HG03378 (cell line): ENCODE data around the gene EIF2A.
A peak's percentile ranks its signal among the peaks of the same experiment; 100 is the strongest.

Source experiments
- ATAC-seq: cut with Tn5 transposase; IDR thresholded peaks from one replicate; pipeline ENCODE4 v1.9.1; 2021; ENCODE audit warnings: mild to moderate bottlenecking, moderate library complexity; ENCODE audit not compliant: unreplicated experiment

The EIF2A gene

DNA sequence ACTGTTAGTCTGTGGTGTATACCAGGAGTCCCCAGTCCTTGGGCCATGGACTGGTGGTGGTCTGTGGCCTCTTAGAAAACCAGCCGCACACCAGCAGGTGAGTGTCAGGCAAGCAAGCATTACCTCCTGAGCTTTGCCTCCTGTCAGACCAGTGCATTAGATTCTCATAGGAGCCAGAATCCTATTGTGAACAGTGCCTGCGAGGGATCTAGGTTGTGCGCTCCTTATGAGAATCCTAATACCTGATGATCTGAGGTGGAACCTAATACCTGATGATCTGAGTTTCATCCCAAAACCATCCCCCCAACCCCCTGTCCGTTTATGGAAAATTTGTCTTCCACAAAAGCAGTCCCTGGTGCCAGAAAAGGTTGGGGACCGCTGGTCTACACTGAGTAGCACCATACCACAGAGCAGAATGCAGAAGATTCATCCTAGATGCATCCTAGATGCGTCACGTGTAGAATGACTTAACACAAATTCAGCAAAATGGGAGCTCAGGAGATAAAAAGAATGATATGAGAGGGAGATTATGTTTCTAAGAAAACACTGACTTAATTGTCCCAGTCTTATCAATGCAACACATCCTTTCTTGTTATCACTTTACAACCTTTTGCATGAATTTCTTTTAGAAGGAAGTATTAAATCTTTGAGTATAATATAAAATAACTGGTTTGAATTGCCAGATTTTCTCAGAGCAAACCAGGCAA is 85.1 kb downstream of the EIF2A start:
- ATAC-seq, result no peak

DNA sequence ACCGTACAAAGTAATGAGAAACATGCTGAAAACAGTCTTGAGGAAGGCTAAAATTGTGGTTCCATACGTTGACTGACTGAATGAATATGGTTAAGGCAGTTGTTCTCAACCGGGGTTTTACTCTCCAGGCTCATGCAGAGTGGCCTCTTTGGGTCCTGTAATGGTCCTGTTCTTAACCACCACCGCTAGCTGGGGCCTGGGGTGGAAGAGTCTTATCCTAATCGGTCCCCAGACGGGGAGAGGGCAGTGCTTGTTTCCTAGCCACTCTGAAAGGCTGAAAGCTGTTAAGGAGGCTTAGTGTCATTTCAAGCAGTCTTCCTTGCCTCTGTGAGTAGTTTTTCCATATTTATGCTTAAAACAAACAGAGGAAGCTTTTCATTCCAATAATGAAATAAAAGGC is 88.5 kb downstream of the EIF2A start:
- ATAC-seq, result no peak

DNA sequence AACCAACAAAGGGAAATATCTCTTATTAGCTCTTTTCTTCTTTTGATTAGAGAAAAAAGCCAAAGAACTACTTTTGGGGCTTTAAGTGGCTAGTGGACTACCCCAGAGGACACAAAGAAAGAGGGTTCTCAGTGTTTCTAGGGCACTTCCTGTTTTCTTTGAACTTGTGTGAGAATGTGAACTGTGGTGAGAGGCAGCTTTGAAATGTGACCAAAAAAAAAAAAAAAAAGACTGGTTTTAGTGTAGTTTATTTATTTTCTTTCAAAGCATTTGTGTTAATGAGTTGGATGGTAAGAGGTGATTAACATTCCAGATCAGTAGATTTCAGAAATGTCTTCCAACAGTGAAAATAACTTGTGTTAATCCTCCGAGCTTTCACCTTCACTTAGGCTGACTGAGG is 88.9 kb downstream of the EIF2A start:
- ATAC-seq, result peak; percentile 82
